HG03095 (cell line): ENCODE results near the gene ZER1.
"Not testable (repeated sequence)": the region's sequence is repeated elsewhere in the genome, so short reads cannot be mapped to it uniquely, and the experiment has no call there.

Source experiments
- ATAC-seq: cut with Tn5 transposase; IDR thresholded peaks from one replicate; pipeline ENCODE4 v1.9.1; 2021; ENCODE audit warnings: moderate library complexity; ENCODE audit not compliant: unreplicated experiment

The ZER1 gene

GRCh38 chr9:128771745-128772519, at the start of gene ZER1:
Gene ZER1, minus strand, starts transcription at chr9:128771927. Its CDS starts 16,362 bp downstream, at chr9:128755565.
- ATAC-seq, result peak; percentile 80

- no peak for ATAC-seq
These were observed 49.2 kb upstream of the ZER1 start for GRCh38 chr9:128820665-128821583.

GRCh38 chr9:128819716-128820664, 48.3 kb upstream of the ZER1 start:
- no peak for ATAC-seq

GRCh38 chr9:128818839-128819715, 47.4 kb upstream of the ZER1 start:
- ATAC-seq, result peak; percentile 15

- peak; percentile 84 for ATAC-seq
These were observed 46.5 kb upstream of the ZER1 start, which contains the start of gene ENDOG for GRCh38 chr9:128818099-128818838. Gene ENDOG, plus strand, starts transcription at chr9:128818500. Its CDS starts 185 bp downstream, at chr9:128818685.

GRCh38 chr9:128810873-128811272, 39.1 kb upstream of the ZER1 start:
- ATAC-seq, result no peak

- no peak for ATAC-seq
These were observed 38.1 kb upstream of the ZER1 start for GRCh38 chr9:128809831-128810230.

GRCh38 chr9:128809036-128809599, 37.4 kb upstream of the ZER1 start:
- ATAC-seq, result no peak

GRCh38 chr9:128808543-128808942, 36.8 kb upstream of the ZER1 start:
- no peak for ATAC-seq

- no peak for ATAC-seq
These were observed 36.1 kb upstream of the ZER1 start for GRCh38 chr9:128807827-128808226.

- no peak for ATAC-seq
These were observed 33.9 kb upstream of the ZER1 start for GRCh38 chr9:128805661-128806060.

GRCh38 chr9:128802482-128802881, 30.8 kb upstream of the ZER1 start:
- ATAC-seq, result no peak

GRCh38 chr9:128800061-128800460, 28.3 kb upstream of the ZER1 start:
- ATAC-seq, result no peak

- ATAC-seq, result no peak
These were observed 27.2 kb upstream of the ZER1 start for GRCh38 chr9:128798896-128799295.

- ATAC-seq, result not testable (repeated sequence)
These were observed 23.2 kb upstream of the ZER1 start for GRCh38 chr9:128794961-128795360.

- no peak for ATAC-seq
These were observed 21.4 kb upstream of the ZER1 start for GRCh38 chr9:128792978-128793686.

GRCh38 chr9:128792134-128792533, 20.4 kb upstream of the ZER1 start:
- no peak for ATAC-seq

GRCh38 chr9:128790536-128790935, 18.8 kb upstream of the ZER1 start:
- no peak for ATAC-seq
